HG02588 (cell line): ENCODE data around the gene CDKN2D.

Experiments
- ATAC-seq: cut with Tn5 transposase; IDR thresholded peaks from one replicate; pipeline ENCODE4 v1.9.1; 2021; ENCODE audit warnings: mild to moderate bottlenecking, moderate library complexity; ENCODE audit not compliant: unreplicated experiment

CDKN2D gene

GRCh38 chr19:10521461-10522171, 47.2 kb downstream of the CDKN2D start:
- no peak for ATAC-seq

- ATAC-seq = no peak
Measured at GRCh38 chr19:10520652-10521318, 48.0 kb downstream of the CDKN2D start.

GRCh38 chr19:10519421-10519820, 49.4 kb downstream of the CDKN2D start:
- no peak for ATAC-seq

GRCh38 chr19:10518444-10519361, 50.1 kb downstream of the CDKN2D start:
- no peak for ATAC-seq

- ATAC-seq = no peak
Measured at GRCh38 chr19:10517760-10518443, 50.9 kb downstream of the CDKN2D start.

GRCh38 chr19:10517361-10517759, 51.4 kb downstream of the CDKN2D start, which contains the start of gene S1PR5:
TSS of gene S1PR5 (minus strand) at chr19:10517447. CDS start at chr19:10515011, 2,436 bp downstream.
- ATAC-seq = no peak

GRCh38 chr19:10516671-10517286, 52.0 kb downstream of the CDKN2D start:
- ATAC-seq = no peak
